ENCODE measurements around the gene ADGRG2. TPM values are rescaled to one million over a fixed set of nuclear protein-coding genes. Genes with fewer than 3 reads are reported as not detected.

Gene ADGRG2
- total and polyA plus RNA-seq, 2 donors (not counting 1 experiment from before 2014, with no cell fraction given): not detected

DNA sequence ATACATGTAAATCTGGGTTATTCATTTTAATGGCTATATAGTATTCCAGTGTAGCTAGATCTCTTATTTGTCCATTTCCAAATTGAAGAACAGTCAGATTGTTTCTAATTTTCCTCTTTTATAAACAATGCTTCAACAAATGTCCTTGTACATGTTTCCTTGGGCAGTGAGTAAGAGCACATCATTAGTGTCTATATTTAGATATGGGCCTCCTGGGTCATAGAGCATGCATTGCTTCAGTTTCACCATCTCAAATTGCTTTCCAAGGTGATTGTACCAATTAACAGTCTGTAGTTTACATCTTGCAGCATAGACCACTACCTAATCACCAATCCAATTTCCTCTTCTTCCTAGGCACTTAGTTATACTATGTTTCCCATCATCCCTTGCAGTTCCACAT lies 151.8 kb downstream of the ADGRG2 start:
- H3K4me3 Mint-ChIP-seq: no peak overlapping the region
- DNase-seq (no peak), ATAC-seq (ENCODE audit: low read depth) (no peak)
- no peaks in the 10 kb centered on the region for H3K27me3 Mint-ChIP-seq
- Histone ChIP-seq H3K27ac (ENCODE audit: low read length in 2 of 2) (no peak overlapping the region), H3K9ac (ENCODE audit: low read length) (no peak overlapping the region), H4K20me1 (ENCODE audit: control insufficient read depth, insufficient read depth, low read length, poor library complexity, severe bottlenecking) (peaks cover 4% of the 10 kb centered on the region), H3K36me3 (replicated peaks in 1 of 2; ENCODE audit: control extremely low read depth in 1 of 2, control insufficient read depth in 1 of 2, extremely low read depth in 1 of 2, insufficient read depth in 2 of 2, low read length in 1 of 2) (no peaks in the 10 kb centered on the region), H3K4me2 (replicated peaks; ENCODE audit: low read depth, low read length, poor library complexity, severe bottlenecking) (no peak overlapping the region), H3K4me3 (ENCODE audit: control extremely low read depth in 1 of 5, extremely low read depth in 1 of 5, insufficient read depth in 1 of 5, low read depth in 2 of 5, low read length in 4 of 5) (no peak overlapping the region), H3K9me3 (ENCODE audit: control extremely low read depth in 1 of 3, control insufficient read depth in 2 of 3, insufficient read depth in 1 of 3, low read length in 2 of 3) (no peaks in the 10 kb centered on the region), H3K4me1 (ENCODE audit: control insufficient read depth in 2 of 2, insufficient read depth in 2 of 2, low read length in 2 of 2) (no peaks in the 10 kb centered on the region), H2AFZ (ENCODE audit: insufficient read depth, low read depth, low read length, poor library complexity, severe bottlenecking) (no peak overlapping the region), H3K79me2 (ENCODE audit: control insufficient read depth, insufficient read depth, low read length) (peaks cover 19% of the 10 kb centered on the region), H3K27me3 (replicated peaks in 1 of 4; ENCODE audit: control extremely low read depth in 1 of 4, control insufficient read depth in 3 of 4, insufficient read depth in 4 of 4, low read length in 3 of 4) (no peaks in the 10 kb centered on the region)
- H3K9me3 Mint-ChIP-seq (ENCODE audit: insufficient read depth): no peaks in the 10 kb centered on the region
- no peak for TF ChIP-seq EZH2 (IDR thresholded peaks at IDR 0.05; ENCODE audit: borderline replicate concordance, insufficient read depth, low read depth, low read length, poor library complexity, severe bottlenecking)
- no peak for TF ChIP-seq CTCF (IDR thresholded peaks at IDR 0.05)
- H3K4me1 Mint-ChIP-seq: no peaks in the 10 kb centered on the region
- ChIA-PET POLR2A (no interaction called here), CTCF (no interaction called here)
- intact Hi-C loops (cut with micrococcal nuclease): no loop called here
- no peak overlapping the region for H3K27ac Mint-ChIP-seq

GRCh38 chrX:18966624-18967023 lies 155.6 kb downstream of the ADGRG2 start:
- Histone ChIP-seq H3K79me2 (ENCODE audit: control insufficient read depth, insufficient read depth, low read length) (peaks cover 16% of the 10 kb centered on the region), H3K27me3 (replicated peaks in 1 of 4; ENCODE audit: control extremely low read depth in 1 of 4, control insufficient read depth in 3 of 4, insufficient read depth in 4 of 4, low read length in 3 of 4) (no peaks in the 10 kb centered on the region), H4K20me1 (ENCODE audit: control insufficient read depth, insufficient read depth, low read length, poor library complexity, severe bottlenecking) (no peaks in the 10 kb centered on the region), H3K9ac (ENCODE audit: low read length) (no peak overlapping the region), H3K27ac (ENCODE audit: low read length in 2 of 2) (no peak overlapping the region), H3K9me3 (ENCODE audit: control extremely low read depth in 1 of 3, control insufficient read depth in 2 of 3, insufficient read depth in 1 of 3, low read length in 2 of 3) (no peaks in the 10 kb centered on the region), H3K4me1 (ENCODE audit: control insufficient read depth in 2 of 2, insufficient read depth in 2 of 2, low read length in 2 of 2) (no peaks in the 10 kb centered on the region), H3K36me3 (replicated peaks in 1 of 2; ENCODE audit: control extremely low read depth in 1 of 2, control insufficient read depth in 1 of 2, extremely low read depth in 1 of 2, insufficient read depth in 2 of 2, low read length in 1 of 2) (no peaks in the 10 kb centered on the region), H3K4me3 (ENCODE audit: control extremely low read depth in 1 of 5, extremely low read depth in 1 of 5, insufficient read depth in 1 of 5, low read depth in 2 of 5, low read length in 4 of 5) (no peak overlapping the region), H3K4me2 (replicated peaks; ENCODE audit: low read depth, low read length, poor library complexity, severe bottlenecking) (no peak overlapping the region), H2AFZ (ENCODE audit: insufficient read depth, low read depth, low read length, poor library complexity, severe bottlenecking) (no peak overlapping the region)
- 96% methylated on average over 4 of the region's 5 CpGs for WGBS (ENCODE audit: insufficient coverage)
- no peak for TF ChIP-seq EZH2 (IDR thresholded peaks at IDR 0.05; ENCODE audit: borderline replicate concordance, insufficient read depth, low read depth, low read length, poor library complexity, severe bottlenecking)
- no peak for TF ChIP-seq CTCF (IDR thresholded peaks at IDR 0.05)
- Mint-ChIP-seq H3K27me3 (no peaks in the 10 kb centered on the region), H3K4me3 (no peak overlapping the region), H3K27ac (no peak overlapping the region), H3K4me1 (peaks cover 5% of the 10 kb centered on the region), H3K9me3 (ENCODE audit: insufficient read depth) (no peaks in the 10 kb centered on the region)
- DNase-seq (no peak), ATAC-seq (ENCODE audit: low read depth) (no peak)
- ChIA-PET POLR2A (no interaction called here), CTCF (no interaction called here)
- intact Hi-C loops (cut with micrococcal nuclease): no loop called here

Measured in B cell (primary cell).